Prostate gland (tissue), 2 donors: ENCODE data around the gene AP3M1.

Source experiments
- POLR2A ChIP-seq: fragments of 450-650 bp; IDR thresholded peaks from one replicate; pipeline ENCODE4 v1.6.1; 2016; ENCODE audit warnings: antibody characterized with exemption, mild to moderate bottlenecking
- TF ChIP-seq, protein P1 (sequence below), 4 experiments: fragments of 200-600 bp in 2 of 4; fragments of 450-650 bp in 2 of 4; sonication (generic) in 2 of 4; IDR thresholded peaks; 1 replicate in 3 of 4; 2 replicates in 1 of 4; pipeline ENCODE4 v1.5.1; 2016 to 2019; ENCODE audit warnings: antibody characterized with exemption in 4 of 4, mild to moderate bottlenecking in 2 of 4, moderate library complexity in 2 of 4

DNA sequence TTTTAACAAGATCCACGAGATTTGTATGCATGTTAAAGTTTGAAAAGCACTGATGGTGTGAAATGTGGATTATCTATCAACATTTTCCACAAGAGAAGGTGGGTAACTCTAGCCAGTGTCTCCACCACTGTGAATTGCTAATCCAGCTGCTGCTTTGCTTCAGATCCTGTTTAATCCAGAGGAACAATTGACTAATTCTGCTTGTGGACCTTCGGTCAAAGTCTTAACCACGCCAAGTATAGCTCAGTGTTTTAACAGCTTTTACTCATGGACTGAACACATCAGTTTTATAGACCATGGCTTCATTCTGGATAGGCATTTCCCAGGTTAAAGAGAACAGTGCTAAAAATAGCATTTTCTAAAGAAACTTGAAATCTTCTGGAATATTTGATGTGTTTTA lies 23.9 kb upstream of the AP3M1 start:
- TF ChIP-seq POLR2A = no peak
- TF ChIP-seq, protein P1, sequence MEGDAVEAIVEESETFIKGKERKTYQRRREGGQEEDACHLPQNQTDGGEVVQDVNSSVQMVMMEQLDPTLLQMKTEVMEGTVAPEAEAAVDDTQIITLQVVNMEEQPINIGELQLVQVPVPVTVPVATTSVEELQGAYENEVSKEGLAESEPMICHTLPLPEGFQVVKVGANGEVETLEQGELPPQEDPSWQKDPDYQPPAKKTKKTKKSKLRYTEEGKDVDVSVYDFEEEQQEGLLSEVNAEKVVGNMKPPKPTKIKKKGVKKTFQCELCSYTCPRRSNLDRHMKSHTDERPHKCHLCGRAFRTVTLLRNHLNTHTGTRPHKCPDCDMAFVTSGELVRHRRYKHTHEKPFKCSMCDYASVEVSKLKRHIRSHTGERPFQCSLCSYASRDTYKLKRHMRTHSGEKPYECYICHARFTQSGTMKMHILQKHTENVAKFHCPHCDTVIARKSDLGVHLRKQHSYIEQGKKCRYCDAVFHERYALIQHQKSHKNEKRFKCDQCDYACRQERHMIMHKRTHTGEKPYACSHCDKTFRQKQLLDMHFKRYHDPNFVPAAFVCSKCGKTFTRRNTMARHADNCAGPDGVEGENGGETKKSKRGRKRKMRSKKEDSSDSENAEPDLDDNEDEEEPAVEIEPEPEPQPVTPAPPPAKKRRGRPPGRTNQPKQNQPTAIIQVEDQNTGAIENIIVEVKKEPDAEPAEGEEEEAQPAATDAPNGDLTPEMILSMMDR (IDR thresholded peaks at IDR 0.05) = no peak
